ENCODE results near the gene BZW2. TPM values are rescaled to one million over a fixed set of nuclear protein-coding genes. Genes with fewer than 3 reads are reported as not detected.

The BZW2 gene
- total RNA-seq, 1 experiment from 2014 or later = 85.4 TPM

DNA sequence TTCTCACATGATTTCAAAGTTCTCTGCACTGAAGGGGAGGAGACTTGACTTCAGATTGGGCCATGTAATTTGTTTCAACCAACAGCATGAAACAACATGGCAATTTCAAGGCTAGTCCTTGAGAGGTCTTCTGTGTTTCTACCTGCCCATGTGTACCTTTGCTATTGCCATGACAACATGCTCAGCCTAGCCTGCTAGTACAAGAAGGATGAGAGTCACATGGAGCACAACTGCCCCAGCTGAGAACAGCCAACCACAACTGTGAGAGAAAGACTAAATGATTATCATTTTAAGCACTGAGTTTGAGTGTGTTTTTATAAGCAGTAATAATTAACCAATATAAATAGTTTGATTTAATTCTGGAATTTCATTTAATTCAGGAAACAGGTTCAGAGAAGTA lies 42.3 kb upstream of the BZW2 start:
- DNase-seq (ENCODE audit: unreplicated experiment) = no peak
- Mint-ChIP-seq H3K4me1 (ENCODE audit: insufficient read depth, unreplicated experiment) (no peaks in the 10 kb centered on the region), H3K9me3 (ENCODE audit: unreplicated experiment) (no peaks in the 10 kb centered on the region), H3K27me3 (ENCODE audit: insufficient read depth, unreplicated experiment) (no peaks in the 10 kb centered on the region), H3K4me3 (ENCODE audit: unreplicated experiment) (no peak overlapping the region), H3K27ac (ENCODE audit: low read depth, unreplicated experiment) (no peak overlapping the region), H3K36me3 (ENCODE audit: insufficient read depth, unreplicated experiment) (peaks cover 54% of the 10 kb centered on the region)
- no TSS peak for BruUV-seq (replicated peaks)
- ChIA-PET CTCF (interaction anchor here (1.2 to 1.5 kb wide), 2 partner anchors 9 to 44 kb away, joined by 4 read pairs; no protein-coding TSS in a partner anchor), POLR2A (no interaction called here)
- intact Hi-C loops (cut with micrococcal nuclease) = loop anchor here (5.0 kb wide), 1 partner anchor 84 kb away; no protein-coding TSS in a partner anchor
- TF ChIP-seq CTCF (IDR thresholded peaks at IDR 0.05; ENCODE audit: unreplicated experiment) = no peak

- Mint-ChIP-seq H3K4me1 (ENCODE audit: insufficient read depth, unreplicated experiment) (no peaks in the 10 kb centered on the region), H3K27ac (ENCODE audit: low read depth, unreplicated experiment) (no peak overlapping the region), H3K4me3 (ENCODE audit: unreplicated experiment) (no peak overlapping the region), H3K36me3 (ENCODE audit: insufficient read depth, unreplicated experiment) (peaks cover 54% of the 10 kb centered on the region), H3K9me3 (ENCODE audit: unreplicated experiment) (no peaks in the 10 kb centered on the region), H3K27me3 (ENCODE audit: insufficient read depth, unreplicated experiment) (no peaks in the 10 kb centered on the region)
- ChIA-PET CTCF (interaction anchor here (1.2 to 1.5 kb wide), 2 partner anchors 10 to 44 kb away, joined by 4 read pairs; no protein-coding TSS in a partner anchor), POLR2A (no interaction called here)
- intact Hi-C loops (cut with micrococcal nuclease) = loop anchor here (5.0 kb wide), 1 partner anchor 83 kb away; no protein-coding TSS in a partner anchor
- BruUV-seq (replicated peaks) = no TSS peak
- peak; percentile 20 for TF ChIP-seq CTCF (IDR thresholded peaks at IDR 0.05; ENCODE audit: unreplicated experiment)
- DNase-seq (ENCODE audit: unreplicated experiment) = peak; percentile 41
These were observed 41.9 kb upstream of the BZW2 start for GRCh38 chr7:16604054-16604453.

DNA sequence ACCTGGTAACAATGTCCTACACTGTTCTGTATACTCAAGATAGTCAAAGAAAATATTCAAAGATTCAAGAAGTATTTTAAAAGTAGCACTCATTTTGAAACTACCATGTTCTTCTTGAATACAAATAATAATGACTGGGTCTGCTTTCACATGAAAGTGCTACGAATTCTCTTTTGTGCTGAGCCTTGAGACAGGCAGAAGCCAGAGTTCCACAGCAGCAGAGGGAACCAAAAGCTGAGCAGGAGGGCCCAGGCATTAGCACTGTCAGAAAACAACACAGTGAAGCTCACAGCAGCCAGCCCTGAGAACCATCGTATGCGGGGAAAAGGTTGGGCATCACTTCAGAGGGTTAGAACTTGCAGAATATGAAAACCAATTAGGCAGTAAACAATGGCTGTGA lies 39.3 kb upstream of the BZW2 start:
- ChIA-PET POLR2A (no interaction called here), CTCF (no interaction called here)
- TF ChIP-seq CTCF (IDR thresholded peaks at IDR 0.05; ENCODE audit: unreplicated experiment) = no peak
- Mint-ChIP-seq H3K4me1 (ENCODE audit: insufficient read depth, unreplicated experiment) (no peaks in the 10 kb centered on the region), H3K36me3 (ENCODE audit: insufficient read depth, unreplicated experiment) (peaks cover 48% of the 10 kb centered on the region), H3K27ac (ENCODE audit: low read depth, unreplicated experiment) (no peak overlapping the region), H3K4me3 (ENCODE audit: unreplicated experiment) (no peak overlapping the region), H3K27me3 (ENCODE audit: insufficient read depth, unreplicated experiment) (no peaks in the 10 kb centered on the region), H3K9me3 (ENCODE audit: unreplicated experiment) (no peaks in the 10 kb centered on the region)
- BruUV-seq (replicated peaks) = no TSS peak
- intact Hi-C loops (cut with micrococcal nuclease) = no loop called here
- no peak for DNase-seq (ENCODE audit: unreplicated experiment)

DNA sequence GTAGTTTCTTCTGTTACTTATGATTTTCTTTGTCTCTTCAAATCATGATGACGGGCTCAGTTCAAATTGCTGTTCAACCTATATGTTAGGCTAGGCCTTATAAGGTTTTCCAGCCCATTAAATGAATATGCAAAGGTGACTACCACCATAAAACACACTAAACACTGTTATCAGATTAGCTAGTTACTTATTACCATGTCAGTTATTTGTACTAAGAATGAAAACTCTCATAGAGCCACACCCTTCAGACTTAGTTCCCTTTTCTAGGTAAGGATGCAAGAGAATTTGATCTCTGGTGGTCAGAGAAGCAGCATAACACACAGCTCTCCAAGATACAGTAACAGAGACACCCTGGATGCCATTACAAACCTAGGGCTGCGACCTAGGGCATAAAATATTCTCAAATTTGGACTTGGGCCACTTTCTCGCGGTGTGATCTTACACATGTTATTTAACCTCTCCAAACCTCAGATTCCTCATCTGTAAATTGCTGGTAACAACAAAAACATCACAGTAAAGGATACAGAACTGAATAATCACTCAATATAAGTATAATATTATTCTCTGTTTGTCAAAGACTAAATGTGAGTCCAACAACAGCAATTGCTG lies 36.0 kb upstream of the BZW2 start:
- Mint-ChIP-seq H3K27me3 (ENCODE audit: insufficient read depth, unreplicated experiment) (no peaks in the 10 kb centered on the region), H3K4me1 (ENCODE audit: insufficient read depth, unreplicated experiment) (no peaks in the 10 kb centered on the region), H3K36me3 (ENCODE audit: insufficient read depth, unreplicated experiment) (peaks cover 34% of the 10 kb centered on the region), H3K9me3 (ENCODE audit: unreplicated experiment) (no peaks in the 10 kb centered on the region), H3K4me3 (ENCODE audit: unreplicated experiment) (no peak overlapping the region), H3K27ac (ENCODE audit: low read depth, unreplicated experiment) (no peak overlapping the region)
- ChIA-PET CTCF (interaction anchor here (0.7 kb wide), 1 partner anchor 11 kb away, joined by 3 read pairs; no protein-coding TSS in a partner anchor), POLR2A (no interaction called here)
- intact Hi-C loops (cut with micrococcal nuclease) = loop anchor here (1.0 kb wide), 1 partner anchor 21 kb away; no protein-coding TSS in a partner anchor
- no peak for DNase-seq (ENCODE audit: unreplicated experiment)
- no TSS peak for BruUV-seq (replicated peaks)
- no peak for TF ChIP-seq CTCF (IDR thresholded peaks at IDR 0.05; ENCODE audit: unreplicated experiment)
